Vagina (tissue), 2 donors: ENCODE data around the gene KIAA0232. TPM values are rescaled to one million over a fixed set of nuclear protein-coding genes. Genes with fewer than 3 reads are reported as not detected.
A peak's percentile ranks its signal among the peaks of the same experiment; 100 is the strongest.
"Not testable (repeated sequence)": the region's sequence is repeated elsewhere in the genome, so short reads cannot be mapped to it uniquely, and the experiment has no call there.

Experiments used
- DNase-seq, 2 donors: peaks; one replicate each; pipeline ENCODE4 v3.0.0-alpha.2; 2017; ENCODE audit errors: extremely low spot score in 2 of 2
- H3K27ac ChIP-seq: fragments of 200-600 bp; sonication (generic); one replicate; pipeline ENCODE4 v1.5.1; 2019
- H3K27me3 ChIP-seq: fragments of 200-600 bp; sonication (generic); one replicate; pipeline ENCODE4 v1.5.1; 2019
- H3K36me3 ChIP-seq, 2 donors: fragments of 200-600 bp; sonication (generic); one replicate each; pipeline ENCODE4 v1.5.1; 2017 to 2019
- H3K4me1 ChIP-seq: fragments of 200-600 bp; sonication (generic); one replicate; pipeline ENCODE4 v1.5.1; 2019
- H3K4me3 ChIP-seq, 2 donors: fragments of 200-600 bp; sonication (generic); 1 replicate in 1 of 2; 2 replicates in 1 of 2; pipeline ENCODE4 v1.5.1; 2016 to 2019
- H3K9me3 ChIP-seq: fragments of 200-600 bp; sonication (generic); one replicate; pipeline ENCODE4 v1.5.1; 2019
- POLR2A ChIP-seq, 2 donors: fragments of 450-650 bp; IDR thresholded peaks; one replicate each; pipeline ENCODE4 v1.6.1; 2017; ENCODE audit warnings: antibody characterized with exemption in 2 of 2, mild to moderate bottlenecking in 2 of 2, moderate library complexity in 2 of 2
- POLR2AphosphoS5 ChIP-seq, 2 donors: sonication (generic); formaldehyde crosslinking; IDR thresholded peaks; one replicate each; pipeline ENCODE4 v1.9.0; 2017; ENCODE audit warnings: antibody characterized with exemption in 2 of 2, mild to moderate bottlenecking in 2 of 2, low read depth in 1 of 2; ENCODE audit not compliant: insufficient read depth in 1 of 2
- intact Hi-C: fragments of 100-400 bp; cut with DNase I; formaldehyde crosslinking; loops from one replicate; pipeline ENCODE4 v1.15.1; 2023
- total RNA-seq: library from RNA; depleted of rRNA; stranded (reverse); fragments of >200 nt; gene quantifications from one replicate; pipeline ENCODE4 v1.2.3, GENCODE V29; 2016
- TF ChIP-seq, protein P1 (sequence below), 3 experiments: fragments of 450-650 bp in 2 of 3; fragments of 200-600 bp in 1 of 3; sonication (generic) in 1 of 3; IDR thresholded peaks; one replicate each; pipeline ENCODE4 v1.5.1; 2017 to 2019; ENCODE audit warnings: antibody characterized with exemption in 3 of 3, mild to moderate bottlenecking in 2 of 3, moderate library complexity in 2 of 3

KIAA0232 gene
- total RNA-seq, 1 donor from 2014 or later, result 29.0 TPM

DNA sequence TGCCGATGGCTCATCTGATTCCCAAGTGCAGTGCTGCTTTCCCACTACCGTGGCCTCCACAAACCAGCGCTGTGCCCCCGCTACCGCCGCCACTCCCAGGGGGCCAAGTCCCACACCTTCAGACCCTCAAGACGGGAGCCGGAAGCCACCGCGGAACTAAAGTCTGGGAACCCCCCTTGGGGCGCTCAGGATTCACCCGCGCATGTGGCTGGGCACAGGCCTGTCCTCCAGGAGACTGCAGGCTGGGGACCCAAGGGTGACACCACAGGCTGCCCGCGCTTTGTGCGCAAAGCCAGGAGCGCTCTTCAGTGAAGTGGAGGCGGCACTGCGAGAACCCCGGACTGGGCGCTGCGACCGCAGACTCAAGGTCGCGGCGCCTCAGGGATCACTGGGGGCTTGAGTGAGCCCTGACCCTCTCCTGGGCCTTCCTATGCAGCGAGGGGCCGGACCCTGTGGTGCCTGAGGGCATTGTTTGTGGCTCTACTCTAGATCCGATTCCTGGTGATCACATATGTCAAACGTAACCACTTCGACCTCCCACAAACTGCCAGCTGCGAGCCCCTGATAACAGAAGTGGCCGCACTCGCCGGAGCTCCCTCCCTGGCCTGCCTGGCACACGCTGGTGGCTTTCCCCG lies 106.7 kb downstream of the KIAA0232 start:
- Histone ChIP-seq H3K27ac (no peak overlapping the region), H3K27me3 (no peaks in the 10 kb centered on the region), H3K4me3 (no peak overlapping the region), H3K4me1 (peaks cover 32% of the 10 kb centered on the region), H3K9me3 (no peaks in the 10 kb centered on the region), H3K36me3 (no peaks in the 10 kb centered on the region)
- intact Hi-C loops, result no loop called here
- TF ChIP-seq, protein P1, sequence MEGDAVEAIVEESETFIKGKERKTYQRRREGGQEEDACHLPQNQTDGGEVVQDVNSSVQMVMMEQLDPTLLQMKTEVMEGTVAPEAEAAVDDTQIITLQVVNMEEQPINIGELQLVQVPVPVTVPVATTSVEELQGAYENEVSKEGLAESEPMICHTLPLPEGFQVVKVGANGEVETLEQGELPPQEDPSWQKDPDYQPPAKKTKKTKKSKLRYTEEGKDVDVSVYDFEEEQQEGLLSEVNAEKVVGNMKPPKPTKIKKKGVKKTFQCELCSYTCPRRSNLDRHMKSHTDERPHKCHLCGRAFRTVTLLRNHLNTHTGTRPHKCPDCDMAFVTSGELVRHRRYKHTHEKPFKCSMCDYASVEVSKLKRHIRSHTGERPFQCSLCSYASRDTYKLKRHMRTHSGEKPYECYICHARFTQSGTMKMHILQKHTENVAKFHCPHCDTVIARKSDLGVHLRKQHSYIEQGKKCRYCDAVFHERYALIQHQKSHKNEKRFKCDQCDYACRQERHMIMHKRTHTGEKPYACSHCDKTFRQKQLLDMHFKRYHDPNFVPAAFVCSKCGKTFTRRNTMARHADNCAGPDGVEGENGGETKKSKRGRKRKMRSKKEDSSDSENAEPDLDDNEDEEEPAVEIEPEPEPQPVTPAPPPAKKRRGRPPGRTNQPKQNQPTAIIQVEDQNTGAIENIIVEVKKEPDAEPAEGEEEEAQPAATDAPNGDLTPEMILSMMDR (IDR thresholded peaks at IDR 0.05), result no peak
- TF ChIP-seq POLR2A (IDR thresholded peaks at IDR 0.05), result no peak
- TF ChIP-seq POLR2AphosphoS5 (IDR thresholded peaks at IDR 0.05; ENCODE audit: insufficient read depth in 1 of 2, low read depth in 1 of 2), result no peak
- DNase-seq, result no peak

- TF ChIP-seq, protein P1 (IDR thresholded peaks at IDR 0.05), result no peak
- TF ChIP-seq POLR2A (IDR thresholded peaks at IDR 0.05), result no peak
- no peak for TF ChIP-seq POLR2AphosphoS5 (IDR thresholded peaks at IDR 0.05; ENCODE audit: insufficient read depth in 1 of 2, low read depth in 1 of 2)
- Histone ChIP-seq H3K36me3 (no peaks in the 10 kb centered on the region), H3K4me3 (no peak overlapping the region), H3K27ac (no peak overlapping the region), H3K4me1 (peaks cover 32% of the 10 kb centered on the region), H3K9me3 (no peaks in the 10 kb centered on the region), H3K27me3 (no peaks in the 10 kb centered on the region)
- DNase-seq, result no peak
- intact Hi-C loops, result no loop called here
These were observed 107.3 kb downstream of the KIAA0232 start for GRCh38 chr4:6889736-6890324.

- intact Hi-C loops, result no loop called here
These were observed 107.8 kb downstream of the KIAA0232 start for GRCh38 chr4:6890358-6890757.

DNA sequence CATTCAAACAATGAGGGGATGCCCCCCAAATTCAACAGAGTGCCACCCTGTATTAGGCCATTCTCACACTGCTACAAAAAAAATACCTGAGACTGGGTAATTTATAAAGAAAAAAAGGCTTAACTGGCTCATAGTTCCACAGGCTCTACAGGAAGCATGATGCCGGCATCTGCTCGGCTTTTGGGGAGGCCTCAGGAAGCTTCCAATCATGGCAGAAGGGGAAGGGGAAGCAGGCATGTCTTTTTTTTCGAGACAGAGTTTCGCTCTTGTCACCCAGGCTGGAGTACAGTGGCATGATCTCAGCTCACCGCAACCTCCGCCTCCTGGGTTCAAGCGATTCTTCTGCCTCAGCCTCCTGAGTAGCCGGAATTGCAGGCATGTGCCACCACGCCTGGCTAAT lies 108.4 kb downstream of the KIAA0232 start:
- intact Hi-C loops, H3K9me3 ChIP-seq, H3K27me3 ChIP-seq, H3K27ac ChIP-seq, H3K36me3 ChIP-seq, H3K4me3 ChIP-seq, DNase-seq: not testable (repeated sequence)
- H3K4me1 ChIP-seq, result peaks cover 27% of the 10 kb centered on the region

More at GRCh38 chr4:6890358-6890757, 107.8 kb downstream of the KIAA0232 start:
- H3K27ac ChIP-seq, result no peak overlapping the region
- no peaks in the 10 kb centered on the region for H3K9me3 ChIP-seq
- no peaks in the 10 kb centered on the region for H3K27me3 ChIP-seq
- no peak overlapping the region for H3K4me3 ChIP-seq
- H3K4me1 ChIP-seq, result peaks cover 32% of the 10 kb centered on the region
- no peak for DNase-seq
- TF ChIP-seq POLR2AphosphoS5 (IDR thresholded peaks at IDR 0.05; ENCODE audit: insufficient read depth in 1 of 2, low read depth in 1 of 2) (no peak), POLR2A (IDR thresholded peaks at IDR 0.05) (no peak)
- TF ChIP-seq, protein P1 (IDR thresholded peaks at IDR 0.05), result no peak
- no peaks in the 10 kb centered on the region for H3K36me3 ChIP-seq

GRCh38 chr4:6891436-6892170 lies 109.1 kb downstream of the KIAA0232 start:
- no peaks in the 10 kb centered on the region for H3K27me3 ChIP-seq
- H3K4me1 ChIP-seq, result peaks cover 20% of the 10 kb centered on the region
- DNase-seq, result no peak
- H3K27ac ChIP-seq, result peak overlapping the region; percentile 4
- TF ChIP-seq POLR2AphosphoS5 (IDR thresholded peaks at IDR 0.05; ENCODE audit: insufficient read depth in 1 of 2, low read depth in 1 of 2), result no peak
- TF ChIP-seq POLR2A (IDR thresholded peaks at IDR 0.05), result no peak
- TF ChIP-seq, protein P1 (IDR thresholded peaks at IDR 0.05), result no peak
- H3K9me3 ChIP-seq, result no peaks in the 10 kb centered on the region
- peak overlapping the region in 1 of 2 donors; percentile 27 for H3K4me3 ChIP-seq
- intact Hi-C loops, result no loop called here
- no peaks in the 10 kb centered on the region for H3K36me3 ChIP-seq
